Measurements from ENCODE around the gene SIPA1L3. TPM values are rescaled to one million over a fixed set of nuclear protein-coding genes. Genes with fewer than 3 reads are reported as not detected.

The SIPA1L3 gene
- total RNA-seq, 1 donor from 2014 or later = 29.6 TPM

DNA sequence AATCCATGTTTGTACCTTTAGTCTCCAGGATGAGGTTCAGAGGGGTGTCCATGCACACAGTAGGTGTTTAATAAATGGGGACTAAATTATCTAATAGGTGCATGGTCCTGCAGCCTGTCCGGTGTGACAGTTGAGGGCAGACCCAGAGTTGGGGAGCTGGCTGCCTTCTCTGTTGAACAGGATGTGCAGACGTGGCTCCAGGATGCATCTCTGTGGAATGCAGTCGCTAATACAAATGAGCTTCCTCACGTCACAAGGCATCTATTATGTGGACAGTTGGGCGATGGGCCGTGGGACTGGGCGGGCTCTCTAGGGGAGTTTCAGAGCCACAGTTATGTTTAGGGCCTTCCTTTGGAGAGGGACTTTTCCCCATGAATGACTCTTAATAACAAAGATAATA is 71.0 kb downstream of the SIPA1L3 start:
- peak; percentile 30 for DNase-seq (ENCODE audit: low spot score)
- H3K9me3 Mint-ChIP-seq (ENCODE audit: unreplicated experiment) = no peaks in the 10 kb centered on the region
- peak overlapping the region; percentile 74 for H3K27ac Mint-ChIP-seq (ENCODE audit: unreplicated experiment)
- TF ChIP-seq, protein P1, sequence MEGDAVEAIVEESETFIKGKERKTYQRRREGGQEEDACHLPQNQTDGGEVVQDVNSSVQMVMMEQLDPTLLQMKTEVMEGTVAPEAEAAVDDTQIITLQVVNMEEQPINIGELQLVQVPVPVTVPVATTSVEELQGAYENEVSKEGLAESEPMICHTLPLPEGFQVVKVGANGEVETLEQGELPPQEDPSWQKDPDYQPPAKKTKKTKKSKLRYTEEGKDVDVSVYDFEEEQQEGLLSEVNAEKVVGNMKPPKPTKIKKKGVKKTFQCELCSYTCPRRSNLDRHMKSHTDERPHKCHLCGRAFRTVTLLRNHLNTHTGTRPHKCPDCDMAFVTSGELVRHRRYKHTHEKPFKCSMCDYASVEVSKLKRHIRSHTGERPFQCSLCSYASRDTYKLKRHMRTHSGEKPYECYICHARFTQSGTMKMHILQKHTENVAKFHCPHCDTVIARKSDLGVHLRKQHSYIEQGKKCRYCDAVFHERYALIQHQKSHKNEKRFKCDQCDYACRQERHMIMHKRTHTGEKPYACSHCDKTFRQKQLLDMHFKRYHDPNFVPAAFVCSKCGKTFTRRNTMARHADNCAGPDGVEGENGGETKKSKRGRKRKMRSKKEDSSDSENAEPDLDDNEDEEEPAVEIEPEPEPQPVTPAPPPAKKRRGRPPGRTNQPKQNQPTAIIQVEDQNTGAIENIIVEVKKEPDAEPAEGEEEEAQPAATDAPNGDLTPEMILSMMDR (IDR thresholded peaks at IDR 0.05; ENCODE audit: unreplicated experiment) = no peak
- no peak overlapping the region for H3K4me3 Mint-ChIP-seq (ENCODE audit: unreplicated experiment)
- peaks cover 7% of the 10 kb centered on the region for H3K4me1 Mint-ChIP-seq (ENCODE audit: unreplicated experiment)
- peaks cover 5% of the 10 kb centered on the region for H3K27me3 Mint-ChIP-seq (ENCODE audit: unreplicated experiment)
- peaks cover 15% of the 10 kb centered on the region for H3K36me3 Mint-ChIP-seq (ENCODE audit: low read depth, unreplicated experiment)

DNA sequence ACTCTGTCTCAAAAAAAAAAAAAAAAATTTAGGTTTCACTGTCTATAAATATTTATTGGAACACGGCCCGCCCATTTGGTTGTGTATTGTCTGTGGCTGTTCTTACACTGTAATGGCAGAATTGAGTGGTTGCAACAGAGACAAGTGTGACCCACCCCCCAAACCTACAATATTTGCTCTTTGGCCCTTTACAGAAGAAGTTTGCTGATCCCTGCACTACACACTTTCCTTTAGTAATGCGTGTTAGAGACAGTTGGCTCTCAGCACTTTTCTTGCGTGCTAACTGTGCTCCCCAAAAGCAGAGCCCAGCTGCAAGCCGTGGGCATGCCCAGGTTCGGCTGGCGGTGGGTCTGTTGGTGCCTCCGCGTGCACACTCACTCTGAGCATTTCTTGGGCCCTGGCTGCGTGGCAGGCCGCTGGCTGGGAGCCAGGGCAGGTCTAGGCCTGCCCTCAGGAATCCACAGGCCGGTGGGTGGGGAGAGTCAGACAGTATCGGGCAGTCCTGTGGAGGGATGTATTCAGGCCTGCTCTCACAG is 72.6 kb downstream of the SIPA1L3 start:
- Mint-ChIP-seq H3K9me3 (ENCODE audit: unreplicated experiment) (no peaks in the 10 kb centered on the region), H3K27me3 (ENCODE audit: unreplicated experiment) (peaks cover 5% of the 10 kb centered on the region), H3K27ac (ENCODE audit: unreplicated experiment) (no peak overlapping the region), H3K36me3 (ENCODE audit: low read depth, unreplicated experiment) (peaks cover 4% of the 10 kb centered on the region), H3K4me3 (ENCODE audit: unreplicated experiment) (no peak overlapping the region), H3K4me1 (ENCODE audit: unreplicated experiment) (peaks cover 7% of the 10 kb centered on the region)
- DNase-seq (ENCODE audit: low spot score) = no peak
- TF ChIP-seq, protein P1 (IDR thresholded peaks at IDR 0.05; ENCODE audit: unreplicated experiment) = no peak

DNA sequence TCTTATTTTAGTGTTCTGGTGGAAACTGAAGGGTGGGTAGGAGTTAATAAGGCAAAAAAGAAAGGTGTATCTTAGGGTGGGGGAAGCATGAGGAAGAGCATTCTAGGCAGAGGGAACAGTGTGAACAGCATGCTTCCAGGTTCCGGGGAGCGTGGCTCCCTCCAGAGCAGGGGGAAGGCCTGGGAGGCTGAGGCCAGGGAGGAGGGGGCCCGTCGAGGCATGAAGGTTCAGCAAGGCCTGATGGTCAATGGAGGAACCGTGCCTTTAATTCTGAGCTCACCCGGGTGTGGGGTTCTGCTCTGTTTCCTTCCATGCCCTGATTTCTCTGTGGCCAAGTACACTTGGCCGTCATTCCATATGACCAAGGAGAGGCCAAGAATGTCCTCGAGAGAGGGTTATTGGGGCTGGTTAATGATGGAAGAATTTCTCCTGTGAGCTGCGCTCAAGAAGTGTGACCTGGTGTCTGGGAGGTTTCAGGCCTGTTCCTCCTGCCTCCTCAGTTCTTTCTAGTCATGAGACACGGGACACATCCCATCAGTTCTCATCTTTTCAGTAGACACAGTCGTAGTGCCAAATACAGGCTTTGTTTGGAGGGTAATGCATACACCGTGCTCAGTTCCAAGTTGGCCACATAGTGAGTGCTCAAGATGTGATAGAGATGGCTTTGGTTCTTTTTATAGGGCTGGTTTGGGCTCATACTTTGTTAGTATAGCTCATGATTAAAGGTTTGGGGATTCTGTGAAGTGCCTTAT is 73.6 kb downstream of the SIPA1L3 start:
- Mint-ChIP-seq H3K36me3 (ENCODE audit: low read depth, unreplicated experiment) (peaks cover 4% of the 10 kb centered on the region), H3K9me3 (ENCODE audit: unreplicated experiment) (no peaks in the 10 kb centered on the region), H3K27me3 (ENCODE audit: unreplicated experiment) (peaks cover 3% of the 10 kb centered on the region), H3K27ac (ENCODE audit: unreplicated experiment) (no peak overlapping the region), H3K4me3 (ENCODE audit: unreplicated experiment) (no peak overlapping the region), H3K4me1 (ENCODE audit: unreplicated experiment) (peaks cover 7% of the 10 kb centered on the region)
- TF ChIP-seq, protein P1 (IDR thresholded peaks at IDR 0.05; ENCODE audit: unreplicated experiment) = no peak
- no peak for DNase-seq (ENCODE audit: low spot score)

DNA sequence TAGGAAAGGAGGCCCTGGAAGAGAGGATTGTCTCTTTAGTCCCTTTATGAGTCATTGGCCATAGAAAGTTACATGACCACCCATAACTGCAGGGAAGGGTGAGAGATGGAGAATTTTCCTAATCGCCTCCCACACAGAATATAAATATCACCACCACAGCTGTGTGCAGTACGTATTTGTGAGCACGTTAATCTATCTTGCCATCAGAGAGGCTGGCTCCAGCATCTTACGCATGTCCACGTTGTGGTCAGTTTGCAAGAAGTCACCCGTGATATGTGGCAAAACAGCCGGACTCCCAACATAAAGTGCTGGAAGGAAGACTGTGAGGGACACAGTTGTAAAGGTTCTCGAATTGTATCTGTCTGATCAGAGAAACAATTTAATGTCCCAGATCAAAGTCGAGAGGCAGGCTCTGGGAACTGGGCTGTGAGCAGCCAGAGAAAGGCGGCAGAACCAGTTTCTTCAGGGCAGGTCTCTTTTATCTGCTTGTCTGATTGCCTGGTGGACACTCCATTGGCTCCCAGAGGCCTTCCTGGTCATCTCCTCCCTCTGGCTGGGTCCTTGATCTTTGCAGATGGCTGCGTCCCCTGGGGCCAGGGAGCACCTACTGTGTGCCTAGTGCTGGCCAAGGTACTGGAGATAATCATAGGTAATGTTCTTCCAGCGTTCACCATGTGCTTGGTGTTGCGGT is 74.9 kb downstream of the SIPA1L3 start:
- H3K36me3 Mint-ChIP-seq (ENCODE audit: low read depth, unreplicated experiment) = peaks cover 4% of the 10 kb centered on the region
- no peak for DNase-seq (ENCODE audit: low spot score)
- peaks cover 10% of the 10 kb centered on the region for H3K4me1 Mint-ChIP-seq (ENCODE audit: unreplicated experiment)
- no peak overlapping the region for H3K27ac Mint-ChIP-seq (ENCODE audit: unreplicated experiment)
- TF ChIP-seq, protein P1 (IDR thresholded peaks at IDR 0.05; ENCODE audit: unreplicated experiment) = no peak
- H3K4me3 Mint-ChIP-seq (ENCODE audit: unreplicated experiment) = no peak overlapping the region
- peaks cover 3% of the 10 kb centered on the region for H3K27me3 Mint-ChIP-seq (ENCODE audit: unreplicated experiment)
- H3K9me3 Mint-ChIP-seq (ENCODE audit: unreplicated experiment) = no peaks in the 10 kb centered on the region

- H3K4me3 Mint-ChIP-seq (ENCODE audit: unreplicated experiment) = no peak overlapping the region
Observed at GRCh38 chr19:37982655-37983054, 75.6 kb downstream of the SIPA1L3 start.

More at GRCh38 chr19:37982655-37983054, 75.6 kb downstream of the SIPA1L3 start:
- peaks cover 9% of the 10 kb centered on the region for H3K4me1 Mint-ChIP-seq (ENCODE audit: unreplicated experiment)
- no peak overlapping the region for H3K27ac Mint-ChIP-seq (ENCODE audit: unreplicated experiment)
- peaks cover 4% of the 10 kb centered on the region for H3K36me3 Mint-ChIP-seq (ENCODE audit: low read depth, unreplicated experiment)
- H3K9me3 Mint-ChIP-seq (ENCODE audit: unreplicated experiment) = no peaks in the 10 kb centered on the region
- DNase-seq (ENCODE audit: low spot score) = no peak
- TF ChIP-seq, protein P1 (IDR thresholded peaks at IDR 0.05; ENCODE audit: unreplicated experiment) = no peak
- H3K27me3 Mint-ChIP-seq (ENCODE audit: unreplicated experiment) = peaks cover 5% of the 10 kb centered on the region

All from endothelial cell (in vitro differentiated cells).